22Rv1 (cell line): ENCODE data around the gene DENND5A.
"Not testable (repeated sequence)": the region's sequence is repeated elsewhere in the genome, so short reads cannot be mapped to it uniquely, and the experiment has no call there.

Experiments used
- H3K27ac ChIP-seq: fragments of 450-650 bp; 2 replicates; pipeline ENCODE4 v1.5.1; 2017
- CTCF ChIP-seq: fragments of 450-650 bp; IDR thresholded peaks from 2 replicates; pipeline ENCODE4 v1.5.1; 2017; ENCODE audit warnings: mild to moderate bottlenecking
- ZFX ChIP-seq: fragments of 450-650 bp; IDR thresholded peaks from 2 replicates; pipeline ENCODE4 v1.6.1; 2017; ENCODE audit warnings: antibody characterized with exemption, borderline replicate concordance

Gene DENND5A

GRCh38 chr11:9178716-9179115 lies 86.4 kb downstream of the DENND5A start:
- no peak overlapping the region for H3K27ac ChIP-seq
- TF ChIP-seq CTCF (no peak), ZFX (no peak)

GRCh38 chr11:9177438-9178091 lies 87.6 kb downstream of the DENND5A start:
- TF ChIP-seq ZFX: no peak
- TF ChIP-seq CTCF: no peak
- H3K27ac ChIP-seq: no peak overlapping the region

- H3K27ac ChIP-seq: no peak overlapping the region
- TF ChIP-seq ZFX (no peak), CTCF (no peak)
Observed at GRCh38 chr11:9176550-9176949, 88.6 kb downstream of the DENND5A start.

GRCh38 chr11:9176136-9176535 lies 89.0 kb downstream of the DENND5A start:
- no peak overlapping the region for H3K27ac ChIP-seq
- no peak for TF ChIP-seq CTCF
- TF ChIP-seq ZFX: no peak

GRCh38 chr11:9172389-9172788 lies 92.8 kb downstream of the DENND5A start:
- no peak overlapping the region for H3K27ac ChIP-seq
- no peak for TF ChIP-seq CTCF
- no peak for TF ChIP-seq ZFX

GRCh38 chr11:9170450-9170849 lies 94.7 kb downstream of the DENND5A start:
- no peak overlapping the region for H3K27ac ChIP-seq
- TF ChIP-seq ZFX: no peak
- no peak for TF ChIP-seq CTCF

- no peak overlapping the region for H3K27ac ChIP-seq
Observed at GRCh38 chr11:9169595-9170295, 95.4 kb downstream of the DENND5A start.

GRCh38 chr11:9161991-9162390 lies 103.2 kb downstream of the DENND5A start:
- not testable (repeated sequence) for H3K27ac ChIP-seq

More at GRCh38 chr11:9169595-9170295, 95.4 kb downstream of the DENND5A start:
- no peak for TF ChIP-seq ZFX
- no peak for TF ChIP-seq CTCF
